Fibroblast of skin of left biceps (primary cell): ENCODE results near the gene SLC38A8.

ENCODE experiments used
- DNase-seq, 2 experiments: peaks; one replicate each; pipeline ENCODE4 v3.0.0-alpha.2; 2013; ENCODE audit warnings: low read depth in 2 of 2

Gene SLC38A8

GRCh38 chr16:83971165-83972130 is 71.1 kb downstream of the SLC38A8 start:
- DNase-seq, result no peak

GRCh38 chr16:83970430-83970815 is 72.2 kb downstream of the SLC38A8 start:
- DNase-seq, result no peak

DNA sequence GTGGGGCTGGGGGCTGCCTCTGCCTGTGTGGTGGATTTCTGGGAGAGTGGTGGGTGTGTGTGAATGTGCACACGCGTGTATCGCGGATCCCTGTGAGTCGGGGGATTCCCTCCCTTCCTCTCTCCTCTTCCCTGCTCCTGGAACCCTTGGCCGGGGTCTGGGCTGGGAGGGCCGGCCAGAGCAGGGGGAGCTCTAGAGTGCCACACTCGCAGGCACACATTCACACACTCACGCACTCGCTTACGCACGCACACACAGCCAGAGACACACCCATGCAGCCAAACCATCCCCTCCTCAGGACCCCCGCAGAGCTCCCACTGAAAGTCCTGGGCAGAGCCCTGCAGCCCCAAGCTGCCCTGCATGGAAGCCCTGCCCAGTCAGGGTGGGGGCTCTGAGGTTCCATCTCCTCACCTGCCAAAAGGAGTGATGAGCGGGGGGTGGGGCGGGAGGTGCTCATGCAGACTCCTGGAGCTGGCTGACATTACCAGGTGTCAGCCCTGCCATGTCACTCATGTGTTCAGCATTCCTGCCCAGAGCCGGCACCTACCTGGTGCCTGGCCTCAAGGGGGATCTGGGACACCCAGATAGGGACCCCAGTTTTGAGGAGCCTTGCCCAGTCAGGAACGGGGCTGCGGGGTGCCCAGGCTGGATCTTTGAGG is 72.7 kb downstream of the SLC38A8 start:
- DNase-seq, result no peak

DNA sequence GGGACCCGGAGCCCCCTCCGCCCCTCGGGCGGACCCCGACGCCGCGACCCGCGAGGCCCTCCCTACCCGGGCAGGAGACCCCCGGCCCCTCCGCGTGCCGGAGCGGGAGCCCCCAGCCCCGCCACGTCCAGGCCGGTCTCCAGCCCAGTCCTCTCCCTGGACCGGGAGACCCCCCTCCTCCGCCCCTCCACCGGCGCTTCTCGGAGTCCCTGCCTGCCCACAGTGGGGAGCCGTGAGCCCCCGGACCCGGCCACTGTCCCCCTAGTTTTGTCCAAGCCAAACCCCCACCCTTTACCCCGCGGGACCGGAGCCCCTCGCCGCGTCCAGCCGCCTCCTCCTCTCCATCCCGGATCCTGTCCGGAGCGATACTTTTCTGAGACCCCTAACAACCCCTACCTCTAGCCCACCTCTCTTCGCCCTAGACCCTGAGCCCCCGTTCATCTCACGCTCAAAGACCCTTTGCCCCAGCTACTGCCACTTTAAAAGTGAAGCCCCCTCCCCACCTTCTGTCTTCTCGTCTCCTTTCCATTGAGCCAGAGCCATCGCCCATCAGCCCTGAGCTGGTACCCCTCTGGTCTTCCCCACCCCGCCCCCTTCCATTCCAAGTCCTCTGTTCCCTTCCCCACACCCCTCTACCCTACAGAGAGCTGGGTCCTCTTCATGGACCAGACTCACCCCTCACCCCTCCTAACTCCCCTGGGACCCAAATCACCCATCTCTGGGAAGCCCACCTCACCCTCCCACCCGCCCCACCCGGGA is 73.5 kb downstream of the SLC38A8 start:
- DNase-seq, result no peak

- DNase-seq, result no peak
Observed at GRCh38 chr16:83968306-83968851, 74.2 kb downstream of the SLC38A8 start.

DNA sequence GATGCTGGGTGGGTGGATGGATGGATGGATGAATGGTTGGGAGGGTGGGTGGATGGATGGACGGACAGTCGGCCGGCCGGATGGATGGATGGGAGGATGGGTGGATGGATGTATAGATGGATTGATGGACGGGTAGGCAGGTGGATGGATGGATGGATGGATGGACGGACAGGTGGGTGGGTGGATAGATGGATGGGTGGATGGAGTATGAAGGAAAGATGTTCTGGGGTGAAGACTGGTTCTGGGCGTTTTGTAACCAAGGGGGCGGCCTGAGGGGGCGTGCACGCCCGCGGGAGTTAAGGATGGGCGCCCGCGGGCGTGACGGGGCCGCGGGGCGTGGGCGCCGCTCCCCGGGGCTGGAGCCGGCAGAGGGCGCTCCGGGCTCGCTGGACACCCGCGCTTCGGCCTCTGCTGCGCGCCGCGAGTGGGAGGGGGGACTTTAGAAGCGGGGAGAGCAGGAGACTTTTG is 74.7 kb downstream of the SLC38A8 start, which contains the start of gene NECAB2:
Gene NECAB2, plus strand, starts transcription at position 407 of the 468 bp plus-strand sequence. CDS start 405 bp downstream, outside the sequence.
- DNase-seq, result no peak

DNA sequence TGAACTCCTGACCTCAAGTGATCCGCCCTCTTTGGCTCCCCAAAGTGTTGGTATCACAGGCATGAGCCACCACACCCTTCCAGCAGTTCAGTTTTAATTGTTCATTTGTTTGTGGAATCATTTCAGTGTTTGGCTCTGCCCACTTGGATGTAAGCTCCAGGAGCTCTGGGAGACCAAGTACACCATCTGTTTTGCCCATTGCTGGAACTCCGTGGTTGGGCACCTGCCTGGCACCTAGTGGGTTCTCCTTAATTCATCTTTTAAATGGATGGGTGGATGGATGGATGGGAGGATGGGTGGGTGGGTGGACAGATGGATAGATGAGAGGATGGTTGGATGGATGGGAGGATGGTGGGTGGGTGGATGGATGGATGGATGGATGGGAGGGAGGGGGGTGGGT is 75.5 kb downstream of the SLC38A8 start:
- DNase-seq, result no peak

GRCh38 chr16:83966153-83966696 is 76.4 kb downstream of the SLC38A8 start:
- no peak for DNase-seq

- DNase-seq, result no peak
Observed at GRCh38 chr16:83965444-83966152, 77.0 kb downstream of the SLC38A8 start.

GRCh38 chr16:83964684-83965443 is 77.7 kb downstream of the SLC38A8 start:
- DNase-seq, result no peak

DNA sequence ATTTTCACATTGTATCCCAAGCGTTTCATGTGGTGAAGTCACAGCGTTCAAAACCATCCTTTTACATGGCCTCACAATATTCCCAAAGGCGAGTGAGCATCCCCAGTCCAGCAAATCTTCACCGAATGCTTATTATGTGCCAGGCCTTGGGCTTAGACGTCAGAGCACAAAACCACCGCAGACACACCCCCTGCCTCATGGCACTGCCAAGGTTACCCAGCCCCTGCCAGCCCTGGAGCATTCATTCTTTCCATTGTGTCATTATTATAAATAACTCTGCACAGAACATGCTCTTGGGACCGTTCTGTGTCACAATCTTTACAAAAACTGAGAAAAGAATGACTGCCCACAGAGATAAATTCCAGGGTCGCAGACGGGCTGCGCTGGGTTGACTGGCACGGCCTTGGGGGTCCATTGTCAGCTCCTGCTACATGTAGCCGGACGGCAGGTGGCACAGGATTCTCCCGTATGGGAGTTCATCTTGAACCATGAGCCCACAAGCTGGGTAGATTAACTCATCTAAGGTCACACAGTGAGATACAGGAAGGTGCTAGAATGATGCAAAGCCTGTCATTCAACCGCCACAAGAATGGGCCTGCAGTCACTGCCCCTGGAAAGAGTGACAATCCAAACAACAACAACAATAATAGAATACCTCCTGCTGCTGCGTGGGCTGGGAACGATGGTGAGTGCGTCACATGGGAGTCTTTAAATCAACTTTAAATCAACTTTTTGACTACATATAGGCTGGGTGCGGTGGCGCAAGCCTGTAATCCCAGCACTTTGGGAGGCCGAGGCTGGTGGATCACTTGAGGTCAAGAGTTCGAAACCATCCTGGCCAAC is 79.1 kb downstream of the SLC38A8 start:
- no peak for DNase-seq

- no peak for DNase-seq
Observed at GRCh38 chr16:83961591-83961990, 81.0 kb downstream of the SLC38A8 start.

- DNase-seq, result no peak
Observed at GRCh38 chr16:83960521-83961249, 81.9 kb downstream of the SLC38A8 start.
